NCI-H1105 (cell line): ENCODE measurements around the gene CYGB.

Experiments used
- DNase-seq: peaks from one replicate; lab custom pipeline; 2025; lab: John Stamatoyannopoulos, UW

The CYGB gene

GRCh38 chr17:76550712-76551615, 13.5 kb upstream of the CYGB start:
- DNase-seq = no peak

GRCh38 chr17:76549539-76549938, 12.0 kb upstream of the CYGB start:
- DNase-seq = no peak

GRCh38 chr17:76549215-76549518, 11.7 kb upstream of the CYGB start:
- no peak for DNase-seq

GRCh38 chr17:76548378-76549214, 11.1 kb upstream of the CYGB start:
- no peak for DNase-seq

DNA sequence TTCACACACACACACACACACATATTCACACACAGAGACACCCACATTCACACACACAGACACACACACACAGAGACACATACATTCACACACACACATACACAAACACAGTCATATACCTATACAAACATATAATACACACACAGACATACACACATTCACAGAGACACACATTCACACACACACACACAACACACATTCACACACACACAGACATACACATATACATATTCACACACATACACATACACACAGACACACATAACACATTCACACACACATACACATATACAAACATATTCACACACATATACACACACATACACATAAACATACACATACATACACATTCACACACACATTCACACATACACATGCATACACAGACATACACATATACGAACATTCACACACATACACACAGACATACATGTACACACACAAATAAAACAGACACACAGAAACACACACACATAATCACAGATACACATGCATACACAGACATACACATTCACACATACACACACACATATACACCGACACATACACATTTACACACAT, 10.2 kb upstream of the CYGB start:
- no peak for DNase-seq

- peak; percentile 47 for DNase-seq
These were observed 9.7 kb upstream of the CYGB start for GRCh38 chr17:76547183-76547641.

DNA sequence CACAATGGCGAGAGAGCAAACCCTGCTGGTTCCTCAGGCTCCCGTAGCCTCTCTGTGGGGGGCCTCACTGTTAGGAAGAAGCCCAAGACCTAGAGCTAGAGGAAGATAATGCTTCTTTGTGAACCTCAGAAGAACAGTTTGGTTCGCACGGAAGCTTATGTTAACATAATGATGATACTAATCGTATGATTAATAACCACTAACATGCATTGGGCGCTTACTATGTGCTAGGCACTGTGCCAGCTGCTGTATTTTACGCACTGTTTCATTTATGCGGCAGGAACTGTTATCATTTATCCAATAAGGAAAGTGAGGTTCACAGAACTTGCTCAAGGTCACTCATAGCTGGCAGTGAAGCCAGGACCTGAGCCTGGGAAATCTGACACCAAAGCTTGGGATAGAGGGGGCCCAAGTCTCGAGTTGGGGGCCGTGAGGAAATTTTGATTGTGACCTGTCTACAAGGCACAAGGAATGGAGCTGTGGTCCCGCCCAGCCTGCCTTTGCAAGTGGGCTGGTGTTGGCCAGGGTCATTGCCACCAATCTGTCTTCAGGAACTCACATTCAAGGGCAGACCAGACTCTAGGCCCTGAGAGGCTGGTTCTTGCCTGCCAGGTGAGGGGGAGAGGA, 9.2 kb upstream of the CYGB start:
- DNase-seq = no peak

DNA sequence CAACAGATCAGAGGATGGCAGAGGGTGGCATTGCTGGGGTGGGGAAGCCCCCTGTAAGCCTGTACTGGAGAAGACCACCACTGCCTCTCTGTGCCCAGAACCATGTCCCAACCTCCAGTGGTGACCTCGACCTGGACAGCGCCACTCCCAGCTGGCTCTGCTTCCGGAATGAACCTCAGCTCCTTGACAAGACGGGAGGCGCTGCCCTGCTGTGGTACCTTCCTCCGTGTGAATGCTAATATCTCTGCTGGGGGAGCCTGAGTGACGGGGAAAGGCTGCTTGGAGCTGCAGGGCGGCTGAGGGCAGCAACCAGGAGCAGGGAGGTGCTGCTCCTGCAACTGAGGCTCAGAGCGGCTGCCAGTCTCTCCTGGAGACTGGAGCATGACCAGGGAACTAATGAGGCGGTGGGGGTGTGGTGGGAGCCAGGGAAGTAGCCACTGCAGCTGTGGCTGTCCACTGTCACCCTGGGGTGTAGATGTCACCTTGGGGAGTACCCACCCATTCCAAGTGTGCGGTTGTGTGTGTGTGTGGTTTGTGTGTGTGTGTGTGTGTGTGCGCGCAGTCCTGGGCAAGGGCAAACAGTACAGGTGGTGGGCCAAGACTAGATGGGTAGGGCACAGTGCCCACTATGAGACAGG, 8.5 kb upstream of the CYGB start:
- no peak for DNase-seq

DNA sequence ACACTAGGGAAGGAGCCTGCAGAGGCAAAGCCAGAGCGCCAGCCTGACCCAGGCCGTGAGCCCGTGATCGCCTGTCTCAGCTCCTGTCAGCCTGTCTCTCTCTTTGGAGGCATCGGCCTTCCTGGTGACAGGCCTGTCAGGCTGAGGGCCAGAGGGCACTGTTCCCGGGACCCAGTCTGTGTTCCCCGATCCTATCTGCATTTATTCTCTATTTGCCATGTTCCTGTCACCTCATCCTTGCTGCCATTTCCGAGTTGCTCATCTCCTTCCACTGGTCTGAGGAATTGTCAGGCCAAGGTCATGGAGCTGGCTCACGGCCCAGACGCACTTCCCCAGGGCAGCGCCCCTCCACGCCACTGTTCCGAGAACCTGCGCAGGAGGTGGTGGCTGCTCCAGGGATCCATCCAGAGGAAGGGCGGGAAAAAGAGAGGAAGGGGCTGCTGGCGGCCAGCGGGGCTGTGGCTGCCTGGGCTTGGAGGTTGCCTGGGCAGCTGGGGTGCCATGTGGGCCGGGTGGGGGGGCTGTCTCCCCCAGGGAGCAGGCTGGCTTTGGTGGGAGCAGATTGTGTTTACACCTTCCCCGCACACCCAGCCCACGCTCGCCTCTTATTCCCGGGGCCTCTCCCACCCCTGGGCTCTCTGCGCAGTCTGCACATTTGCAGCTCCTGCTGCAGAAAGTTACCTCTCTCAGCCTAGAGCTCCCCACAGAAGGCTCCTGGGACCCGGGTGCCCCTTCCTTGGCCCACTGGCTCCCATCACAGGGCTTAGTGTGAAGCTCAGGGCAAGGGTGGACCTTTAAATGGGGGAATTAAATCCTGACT, 7.2 kb upstream of the CYGB start:
- DNase-seq = no peak

DNA sequence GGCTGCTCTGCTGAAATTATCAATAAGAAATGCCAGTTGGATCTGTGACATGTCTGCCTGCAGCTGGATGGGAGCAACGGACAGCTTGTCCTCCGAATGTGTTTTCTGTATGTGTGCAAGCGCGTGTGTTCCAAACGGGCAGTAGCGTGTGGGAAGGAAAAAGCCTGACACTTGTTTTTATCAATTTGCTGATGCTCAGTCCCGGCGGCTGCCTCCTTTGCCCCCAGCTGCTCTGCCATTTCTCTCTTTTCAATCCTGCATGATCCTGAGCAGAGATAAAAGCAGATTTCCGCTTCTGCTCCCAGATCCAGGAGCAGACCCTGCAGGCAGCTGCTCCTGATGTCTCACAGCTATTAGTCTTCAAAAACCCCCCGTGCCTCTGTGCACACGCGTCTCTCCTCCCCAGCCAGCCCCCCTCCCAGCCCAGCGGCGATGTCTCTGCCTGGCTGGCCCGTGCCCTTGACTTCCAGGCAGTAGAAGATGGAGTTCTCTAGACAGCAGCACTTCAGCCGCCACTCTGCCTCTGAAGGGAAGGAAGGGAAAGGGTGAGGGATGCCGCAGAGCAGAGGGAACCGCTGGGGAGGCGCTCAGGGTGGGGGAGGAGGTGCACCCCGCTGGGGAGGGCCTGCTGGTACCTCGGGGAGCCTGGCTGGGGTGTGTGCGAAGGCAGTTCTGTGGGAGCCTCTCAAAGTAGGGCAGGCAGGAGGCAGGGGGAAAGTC, 6.5 kb upstream of the CYGB start:
- DNase-seq = no peak

DNA sequence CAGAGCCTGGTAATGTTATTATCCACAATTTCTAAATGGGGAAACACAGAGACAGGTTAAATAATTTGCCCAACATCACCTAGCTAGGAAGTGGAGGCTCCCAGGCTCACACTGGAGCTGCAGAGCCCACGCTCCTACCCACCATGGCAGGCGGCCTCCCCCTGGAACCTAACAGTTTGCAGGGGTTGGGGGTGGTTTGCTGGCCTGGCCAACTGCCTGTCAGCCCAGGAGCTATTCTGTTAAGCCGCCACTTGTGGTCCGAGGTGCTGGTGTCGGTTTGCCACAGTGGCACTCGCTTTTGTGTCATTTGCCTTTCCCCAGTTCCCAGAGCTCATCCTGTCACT, 5.9 kb upstream of the CYGB start:
- no peak for DNase-seq

- DNase-seq = no peak
These were observed 5.5 kb upstream of the CYGB start for GRCh38 chr17:76542984-76543383.

- DNase-seq = no peak
These were observed 5.1 kb upstream of the CYGB start for GRCh38 chr17:76542566-76542971.

DNA sequence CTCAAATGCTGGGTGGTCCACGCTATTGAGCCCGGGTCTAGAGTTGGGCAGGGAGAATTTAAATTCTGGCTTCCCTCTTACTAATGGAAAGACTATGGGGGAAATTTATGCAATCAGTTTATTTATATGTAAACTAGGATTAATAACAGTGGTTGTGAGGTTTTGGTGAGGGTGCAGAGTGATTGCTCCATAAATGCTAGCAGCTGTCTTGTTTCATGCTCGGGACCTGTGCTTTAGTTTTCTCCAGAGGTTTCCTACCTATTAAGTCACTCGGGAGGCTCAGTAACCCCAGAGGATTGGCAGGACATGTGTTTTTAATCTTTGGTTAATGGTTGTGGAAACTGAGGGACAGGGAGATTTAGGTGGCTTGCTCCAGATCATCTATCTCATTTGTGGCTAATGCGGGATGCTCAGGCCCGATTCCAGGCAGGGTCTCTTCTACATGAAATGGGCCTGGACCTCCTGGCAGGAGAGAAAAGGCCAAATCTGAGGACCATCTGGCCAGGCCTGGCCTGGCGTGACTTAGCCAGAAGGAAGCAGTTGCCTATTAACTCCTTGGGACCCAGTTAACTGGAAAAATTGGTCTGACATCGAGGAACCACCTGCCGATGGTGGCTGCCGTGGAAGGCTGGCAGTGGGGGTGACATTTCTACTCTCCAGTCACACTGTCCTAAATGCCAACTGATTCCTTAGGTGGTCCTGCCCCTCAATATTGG, 4.4 kb upstream of the CYGB start:
- DNase-seq = no peak

DNA sequence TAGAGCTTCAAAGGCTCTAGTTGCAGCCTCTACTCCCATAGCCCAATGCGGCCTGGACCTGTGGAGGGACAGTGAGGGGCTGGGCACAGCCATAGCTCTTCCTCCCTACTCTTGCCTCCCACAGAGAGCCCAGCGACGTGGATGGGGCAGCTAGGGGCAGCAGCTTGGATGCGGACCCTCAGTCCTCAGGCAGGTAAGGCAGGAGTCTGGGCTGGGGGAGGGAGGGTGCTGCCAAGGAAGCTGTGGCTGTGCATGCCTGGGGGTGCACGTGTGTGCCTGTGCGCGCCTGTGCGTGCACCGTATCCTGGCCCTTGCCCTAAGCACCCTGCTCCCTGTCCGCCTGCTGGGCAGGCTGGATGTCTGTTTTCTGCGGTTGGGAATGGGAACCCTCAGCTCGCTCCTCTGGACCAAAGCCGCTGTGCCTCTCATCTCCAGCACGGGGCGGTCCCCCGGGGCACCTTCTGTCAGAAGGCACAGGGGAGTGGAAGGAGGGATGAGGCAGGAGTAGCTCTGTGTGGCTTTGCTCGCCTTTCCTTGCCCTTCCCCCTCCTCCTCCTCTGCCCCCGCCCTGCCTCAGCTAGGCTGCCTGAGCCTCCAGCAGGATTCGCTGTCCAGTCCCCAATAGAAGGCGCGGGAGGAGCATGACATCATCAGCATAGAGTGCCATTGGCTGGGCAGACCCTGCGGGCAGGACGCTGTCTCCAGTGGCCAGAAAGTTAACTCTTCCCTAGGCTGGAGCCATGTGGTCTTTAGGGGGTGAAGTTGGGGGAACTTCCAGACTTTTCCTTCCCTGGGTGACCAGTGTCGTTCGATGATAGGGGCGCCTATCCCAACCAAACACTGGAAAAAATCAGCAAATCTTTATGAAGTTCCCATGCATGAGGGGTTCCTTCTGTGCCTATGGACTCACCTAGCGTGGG, 3.1 kb upstream of the CYGB start:
- DNase-seq = peak; percentile 68

DNA sequence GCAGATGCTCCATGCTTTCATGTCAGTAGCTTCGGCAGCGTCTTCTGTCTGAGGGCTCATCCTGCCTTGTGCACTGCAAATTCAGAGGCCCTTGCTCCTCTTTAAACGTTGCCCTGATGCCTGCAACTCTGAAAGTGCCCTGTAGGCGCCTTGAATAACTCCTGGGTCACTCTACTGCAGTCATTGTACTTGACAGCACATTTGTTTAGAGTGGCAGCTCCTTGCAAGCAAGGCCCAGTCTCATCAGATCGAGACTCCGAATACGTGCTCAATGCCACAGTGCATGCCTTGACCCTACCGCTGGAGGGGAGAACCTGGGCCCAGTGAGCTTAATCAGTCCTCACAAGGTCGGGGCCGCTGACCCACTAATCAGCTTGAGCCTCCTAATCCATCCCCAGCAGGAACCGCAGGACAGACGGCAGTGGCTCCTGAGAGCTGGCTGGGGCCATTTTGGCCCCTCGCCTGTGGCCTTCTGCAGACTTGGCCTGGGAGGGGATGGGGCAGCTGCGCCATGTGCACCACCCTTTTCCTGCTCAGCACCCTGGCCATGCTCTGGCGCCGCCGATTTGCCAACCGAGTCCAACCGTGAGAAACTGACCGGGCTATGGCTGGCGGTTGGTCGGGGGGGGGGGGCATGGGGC, 2.2 kb upstream of the CYGB start, which contains the start of gene PRCD:
Gene PRCD (plus strand): TSS at position 414 of the 641 bp plus-strand sequence. CDS start 98 bp downstream, at position 512.
- DNase-seq = no peak

DNA sequence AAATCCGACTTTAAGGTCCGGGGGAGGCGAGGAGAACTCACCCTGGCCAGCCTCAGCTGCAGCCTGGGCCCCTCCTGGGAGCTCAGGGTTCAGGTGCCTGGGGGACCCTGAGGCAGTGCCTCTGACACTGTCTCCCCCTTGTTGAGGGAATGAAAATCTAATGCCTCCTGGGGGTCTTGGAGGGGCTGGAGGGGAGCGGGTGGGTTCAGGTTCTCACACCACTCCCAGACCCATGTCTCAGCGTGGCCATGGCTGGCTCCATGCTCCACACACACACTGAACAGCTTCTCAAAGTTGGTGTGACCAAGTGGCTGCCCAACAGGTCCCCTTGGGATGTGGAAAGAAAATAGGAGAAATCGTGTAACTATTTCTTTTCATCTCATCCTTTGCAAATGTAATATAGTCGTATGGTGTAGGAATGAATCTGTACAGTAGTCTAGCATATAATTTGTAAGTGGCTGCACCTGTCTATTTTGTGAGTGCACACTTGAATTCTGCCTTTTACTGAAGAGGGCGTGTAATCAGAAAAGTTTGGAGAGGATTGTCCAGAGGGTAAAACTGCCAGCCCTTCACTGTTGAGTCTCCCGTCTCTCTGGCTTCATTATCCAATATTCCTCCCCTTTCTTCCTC, 1.5 kb upstream of the CYGB start:
- no peak for DNase-seq
